ENCODE results near the gene ZCWPW1. TPM values are rescaled to one million over a fixed set of nuclear protein-coding genes. Genes with fewer than 3 reads are reported as not detected.
A peak's percentile ranks its signal among the peaks of the same experiment; 100 is the strongest.

The ZCWPW1 gene
- total and polyA plus RNA-seq, 10 of the 15 experiments (the other 5 are each of a cell fraction or from before 2014, with no cell fraction given) = 1.3 to 4.4 (median 3.7) TPM

- no peak for TF ChIP-seq NR2F1 (conservative IDR thresholded peaks at IDR 0.05)
- TF ChIP-seq CHD1 (IDR thresholded peaks at IDR 0.05; ENCODE audit: low read depth, low read length) = no peak
Observed at GRCh38 chr7:100446040-100446439, 17.5 kb upstream of the ZCWPW1 start (continued).

GRCh38 chr7:100444311-100445278 is 16.1 kb upstream of the ZCWPW1 start:
- POLR2A ChIA-PET = interaction anchor here (0.6 to 1.7 kb wide), 4 partner anchors 8 to 641 kb away, joined by 4 to 6 read pairs (median 6); partner anchors contain the start of genes MEPCE, PPP1R35, TRIM56 and ZCWPW1
- no peak overlapping the region for H3K4me3 ChIP-seq
- no peak for FAIRE-seq
- peaks cover 14% of the 10 kb centered on the region for H3K4me1 ChIP-seq (ENCODE audit: control insufficient read depth, insufficient read depth, low read length)
- no peak for DNase-seq (ENCODE audit: low read depth, low spot score)
- SMC1A ChIA-PET (ENCODE audit: uncharacterized antibody, unreplicated experiment) = interaction anchor here (0.7 to 2.8 kb wide), 4 partner anchors 11 to 38 kb away, joined by 3 to 17 read pairs (median 4); partner anchors contain the start of genes MEPCE and ZCWPW1
- no peaks in the 10 kb centered on the region for H3K9me3 ChIP-seq (replicated peaks; ENCODE audit: control insufficient read depth, insufficient read depth, low read length)
- 48% methylated on average over 14 of the region's 14 CpGs for WGBS (ENCODE audit: insufficient coverage, insufficient replicate concordance, low lambda C conversion rate, missing lambda C conversion rate)
- TF ChIP-seq FOS (IDR thresholded peaks at IDR 0.05; ENCODE audit: borderline replicate concordance, extremely low read depth, insufficient read length) (no peak), KAT2A (conservative IDR thresholded peaks at IDR 0.05; ENCODE audit: control insufficient read depth, low read depth, low read length) (no peak), ETV6 (conservative IDR thresholded peaks at IDR 0.05 in 1 of 2, IDR thresholded peaks at IDR 0.05 in 1 of 2; ENCODE audit: borderline replicate concordance in 1 of 2, low read depth in 1 of 2) (no peak), SP1 (IDR thresholded peaks at IDR 0.05; ENCODE audit: low read depth, low read length) (no peak), HDAC6 (IDR thresholded peaks at IDR 0.05; ENCODE audit: unreplicated experiment) (no peak), RCOR1 (conservative IDR thresholded peaks at IDR 0.05; ENCODE audit: low read depth, low read length) (no peak), BHLHE40 (IDR thresholded peaks at IDR 0.05; ENCODE audit: borderline replicate concordance in 1 of 2, low read depth in 2 of 2, low read length in 1 of 2) (0 out of 4 replicates have a peak, but pooled peaks of 1 of the 2 experiments have one; percentile 29)
- ATAC-seq = peak; percentile 70
- no peaks in the 10 kb centered on the region for H4K20me1 ChIP-seq (ENCODE audit: control insufficient read depth, insufficient read depth)
- H3K9ac ChIP-seq (ENCODE audit: control insufficient read depth, insufficient read depth, low read length) = 0 out of 2 replicates have a peak overlapping the region, but pooled peaks have one; percentile 15
- H3K27me3 ChIP-seq (replicated peaks in 1 of 2; ENCODE audit: control insufficient read depth in 2 of 2, insufficient read depth in 2 of 2, low read length in 1 of 2) = no peaks in the 10 kb centered on the region
- no peaks in the 10 kb centered on the region for H3K79me2 ChIP-seq (ENCODE audit: control insufficient read depth, insufficient read depth, low read length)
- H3K36me3 ChIP-seq (ENCODE audit: control insufficient read depth in 2 of 2, insufficient read depth in 2 of 2, low read length in 1 of 2) = no peaks in the 10 kb centered on the region
- intact Hi-C loops (cut with micrococcal nuclease; ENCODE audit: unreplicated experiment) (no loop called here), in situ Hi-C loops (cut with MboI) (no loop called here)
- RAD21 ChIA-PET (ENCODE audit: unreplicated experiment) = interaction anchor here (1.1 to 1.2 kb wide), 3 partner anchors 10 to 144 kb away, joined by 3 to 4 read pairs (median 3); partner anchors contain the start of gene ZCWPW1
- no peak overlapping the region; the same call in 1 of the 2 replicates for H3K4me2 ChIP-seq (ENCODE audit: control insufficient read depth, insufficient read depth)
- CTCF ChIA-PET = interaction anchor here (0.5 to 1.4 kb wide), 8 partner anchors 10 to 144 kb away, joined by 3 to 5 read pairs (median 3); no protein-coding TSS in a partner anchor
- no TSS peak for BruUV-seq (replicated peaks)
- peak overlapping the region; percentile 47 for H2AFZ ChIP-seq (ENCODE audit: control insufficient read depth, low read depth, low read length)
- peak overlapping the region; percentile 3; the same call in 1 of the 2 replicates for H3K27ac ChIP-seq (ENCODE audit: control insufficient read depth, insufficient read depth)
